GM21717 (cell line): Measurements from ENCODE around the gene EIF3L.

ENCODE experiments used
- ATAC-seq: cut with Tn5 transposase; IDR thresholded peaks from one replicate; pipeline ENCODE4 v1.9.1; 2021; ENCODE audit warnings: mild to moderate bottlenecking, moderate library complexity; ENCODE audit not compliant: unreplicated experiment

EIF3L gene

DNA sequence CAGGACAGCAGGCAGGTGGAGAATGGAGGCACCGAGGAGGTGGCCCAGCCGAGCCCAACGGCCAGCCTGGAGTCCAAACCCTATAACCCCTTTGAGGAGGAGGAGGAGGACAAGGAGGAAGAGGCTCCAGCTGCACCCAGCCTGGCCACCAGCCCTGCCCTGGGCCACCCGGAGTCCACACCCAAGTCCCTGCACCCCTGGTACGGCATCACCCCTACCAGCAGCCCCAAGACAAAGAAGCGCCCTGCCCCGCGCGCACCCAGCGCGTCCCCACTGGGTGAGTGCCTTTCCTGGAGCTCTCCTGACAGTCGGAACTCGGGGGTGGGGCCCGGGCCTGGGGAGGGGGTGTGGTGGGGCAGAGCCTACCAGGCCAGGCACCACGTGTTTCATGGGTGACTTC lies 76.5 kb downstream of the EIF3L start:
- no peak for ATAC-seq

DNA sequence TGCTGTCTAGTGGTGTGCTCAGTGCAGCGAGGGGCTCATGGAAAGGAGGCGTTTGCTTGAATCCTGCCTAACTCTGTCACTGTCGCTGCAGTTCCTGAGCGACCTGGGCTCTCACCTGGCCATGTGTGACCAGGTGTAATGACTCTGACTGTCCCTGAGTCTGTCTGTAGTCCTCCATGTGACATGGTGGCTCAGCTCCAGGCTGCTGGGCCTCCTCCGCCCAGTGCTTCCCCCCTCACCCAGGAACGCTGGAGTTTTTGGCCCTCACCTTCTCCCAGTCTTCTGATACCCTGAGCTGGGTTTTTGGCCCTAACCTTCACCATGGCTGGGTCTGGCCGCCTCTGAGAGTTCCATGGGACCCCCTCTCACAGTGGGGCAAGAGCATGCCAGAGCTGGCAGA lies 77.1 kb downstream of the EIF3L start:
- no peak for ATAC-seq

DNA sequence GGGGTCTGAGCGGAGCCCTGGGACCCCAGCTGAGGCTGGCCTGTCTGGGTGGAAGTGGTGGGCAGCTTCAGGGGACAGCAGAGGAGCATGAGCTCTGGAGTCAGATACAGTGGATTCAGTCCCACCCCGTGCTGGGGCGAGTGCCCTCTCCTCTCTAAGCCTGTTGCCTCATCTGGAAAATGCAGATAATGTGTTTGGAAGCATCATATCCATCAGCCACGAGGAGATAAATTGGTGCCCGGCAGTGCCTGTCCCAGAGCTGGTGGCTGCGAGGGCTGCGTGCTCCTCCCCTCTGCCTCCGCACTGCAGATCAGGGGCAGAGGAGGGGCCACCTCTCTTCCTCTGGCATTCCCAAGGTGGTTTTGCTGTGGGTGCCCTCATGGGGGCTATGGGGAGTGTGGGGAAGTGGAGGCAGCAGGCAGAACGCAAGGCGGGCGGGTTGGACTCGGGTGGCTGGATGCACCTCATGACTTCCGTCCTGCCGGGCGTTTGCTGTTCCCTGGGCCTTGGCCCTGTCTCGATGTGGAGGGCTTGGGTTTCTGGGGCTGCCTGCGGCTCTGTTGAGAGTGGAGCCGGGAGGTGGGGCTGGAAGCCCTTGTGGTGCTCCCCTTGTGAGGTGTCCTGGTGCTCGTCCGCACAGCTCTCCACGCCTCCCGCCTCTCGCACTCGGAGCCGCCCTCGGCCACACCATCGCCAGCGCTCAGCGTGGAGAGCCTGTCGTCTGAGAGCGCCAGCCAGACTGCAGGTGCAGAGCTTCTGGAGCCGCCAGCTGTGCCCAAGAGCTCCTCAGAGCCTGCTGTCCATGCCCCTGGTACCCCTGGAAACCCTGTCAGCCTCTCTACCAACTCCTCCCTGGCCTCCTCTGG lies 77.8 kb downstream of the EIF3L start:
- no peak for ATAC-seq

DNA sequence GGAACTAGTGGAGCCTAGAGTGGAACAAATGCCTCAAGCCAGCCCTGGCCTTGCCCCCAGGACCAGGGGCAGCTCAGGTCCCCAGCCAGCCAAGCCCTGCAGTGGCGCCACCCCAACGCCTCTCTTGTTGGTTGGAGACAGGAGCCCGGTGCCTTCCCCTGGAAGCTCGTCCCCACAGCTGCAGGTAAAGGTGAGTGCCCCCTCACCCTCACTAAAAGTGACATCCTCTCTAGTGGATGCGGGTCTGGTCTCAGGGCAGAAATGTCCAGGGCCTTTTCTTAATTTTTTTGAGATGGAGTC lies 78.4 kb downstream of the EIF3L start:
- ATAC-seq: no peak

DNA sequence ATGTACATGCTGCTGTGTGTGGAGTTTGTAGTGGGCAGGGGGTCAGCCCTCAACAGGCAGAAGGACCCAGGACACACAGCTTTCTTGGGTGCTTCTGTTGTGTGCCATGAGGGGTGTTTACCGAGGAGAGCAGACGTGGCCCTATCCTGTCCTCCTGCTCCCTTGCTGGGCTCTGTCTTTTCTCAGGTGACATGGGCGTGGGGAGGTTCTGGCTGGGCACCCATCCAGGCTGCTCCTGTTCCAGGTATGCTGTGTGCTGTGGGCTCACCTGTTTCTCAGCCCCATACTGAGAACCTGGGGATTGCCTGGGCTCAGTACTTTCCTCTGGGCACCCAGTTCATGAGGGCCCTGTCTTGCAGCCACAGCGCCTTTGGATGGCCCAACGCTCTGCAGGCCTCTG lies 80.2 kb downstream of the EIF3L start:
- ATAC-seq: no peak

DNA sequence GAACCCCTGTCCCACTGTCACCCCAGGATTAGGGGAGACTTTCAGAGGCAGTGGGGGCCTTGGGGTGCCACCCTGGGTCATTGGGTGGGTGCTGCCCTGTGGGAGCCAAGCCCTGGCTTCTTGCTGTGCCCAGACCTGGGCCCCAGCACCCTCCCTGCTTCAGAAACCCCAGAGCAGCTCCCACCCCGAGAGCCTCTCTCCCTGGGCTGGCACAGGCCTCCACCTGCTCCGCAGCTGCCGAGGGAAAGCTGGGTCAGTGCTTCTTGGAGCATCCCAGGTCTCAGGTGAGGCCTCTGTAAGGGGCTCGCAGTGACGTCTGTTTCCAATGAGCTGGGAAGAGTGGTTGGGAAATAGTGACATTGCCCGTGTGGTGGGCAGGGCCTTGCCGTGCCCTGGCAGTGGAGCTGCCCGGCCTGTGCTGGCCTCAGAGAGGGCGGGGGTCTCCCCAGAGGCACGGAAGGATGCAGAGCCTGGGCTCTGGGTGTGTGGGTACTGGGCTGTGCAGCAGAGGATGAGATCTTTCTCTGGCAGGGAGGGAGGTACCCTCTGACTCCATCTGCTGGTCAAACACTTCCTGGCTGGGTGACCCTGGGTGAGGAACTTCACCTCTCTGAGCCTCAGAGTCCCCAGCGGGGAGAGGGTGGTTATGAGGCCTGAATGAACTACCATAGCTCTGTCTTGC lies 81.2 kb downstream of the EIF3L start:
- no peak for ATAC-seq

DNA sequence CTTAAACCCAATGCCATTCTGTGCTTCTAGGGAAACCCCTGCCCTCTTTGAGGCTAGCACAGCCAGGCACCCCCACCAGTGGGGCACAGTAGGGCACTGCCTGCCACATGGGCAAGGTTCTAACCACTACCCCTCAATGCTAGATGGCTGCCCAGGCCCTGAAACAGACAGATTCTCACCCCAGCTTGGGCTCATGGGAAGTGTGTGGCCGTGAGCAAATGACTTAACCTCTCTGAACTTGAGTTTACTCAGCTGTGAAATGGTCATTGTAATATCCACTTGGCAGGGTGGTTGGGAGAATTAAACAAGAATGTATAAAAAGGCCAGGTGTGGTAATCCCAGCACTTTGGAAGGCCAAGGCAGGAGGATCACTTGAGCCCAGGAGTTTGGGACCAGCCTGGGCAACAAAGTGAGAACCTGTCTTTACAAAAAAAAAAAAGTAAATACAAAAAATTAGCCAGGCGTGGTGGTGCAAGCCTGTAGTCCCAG lies 81.8 kb downstream of the EIF3L start:
- no peak for ATAC-seq

DNA sequence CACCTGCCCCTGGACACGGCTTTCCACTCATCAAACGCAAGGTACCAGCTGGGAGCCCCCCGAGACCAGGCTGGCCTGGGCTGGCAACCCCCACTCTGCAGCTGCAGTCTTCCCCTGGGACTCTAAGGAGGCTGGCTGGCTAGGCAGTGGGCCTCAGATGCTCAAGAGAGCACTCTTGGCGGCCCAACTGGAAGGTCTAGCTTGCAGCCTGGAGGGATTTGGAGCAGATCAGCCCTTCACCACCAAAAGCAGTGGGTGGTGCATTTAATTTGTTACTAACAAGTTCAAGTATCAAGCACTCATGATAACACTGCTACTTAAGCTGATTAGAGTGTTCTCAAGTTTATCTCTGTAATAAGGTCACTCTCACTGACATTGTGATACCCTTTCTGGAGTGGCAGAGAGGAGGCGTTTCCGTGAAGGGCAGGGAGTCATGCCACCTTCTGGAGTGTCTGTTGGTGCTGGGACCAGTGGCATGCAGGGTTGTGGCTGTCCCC lies 82.7 kb downstream of the EIF3L start:
- no peak for ATAC-seq

DNA sequence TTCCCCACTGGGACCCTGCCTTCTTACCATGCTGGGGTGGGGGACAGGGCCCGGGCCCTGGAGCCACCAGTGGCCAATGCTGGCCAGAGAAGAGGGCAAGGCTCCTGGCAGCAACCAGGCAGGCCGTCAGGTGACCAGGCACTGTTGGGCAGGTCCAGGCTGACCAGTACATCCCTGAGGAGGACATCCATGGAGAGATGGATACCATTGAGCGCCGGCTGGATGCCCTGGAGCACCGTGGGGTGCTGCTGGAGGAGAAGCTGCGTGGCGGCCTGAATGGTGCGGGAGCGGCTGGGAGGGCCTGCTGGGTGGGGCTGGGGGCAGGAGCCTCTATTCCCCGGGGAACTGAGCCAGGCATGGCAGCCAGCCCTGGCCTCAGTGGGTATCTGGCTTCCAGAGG lies 83.2 kb downstream of the EIF3L start:
- ATAC-seq: no peak

DNA sequence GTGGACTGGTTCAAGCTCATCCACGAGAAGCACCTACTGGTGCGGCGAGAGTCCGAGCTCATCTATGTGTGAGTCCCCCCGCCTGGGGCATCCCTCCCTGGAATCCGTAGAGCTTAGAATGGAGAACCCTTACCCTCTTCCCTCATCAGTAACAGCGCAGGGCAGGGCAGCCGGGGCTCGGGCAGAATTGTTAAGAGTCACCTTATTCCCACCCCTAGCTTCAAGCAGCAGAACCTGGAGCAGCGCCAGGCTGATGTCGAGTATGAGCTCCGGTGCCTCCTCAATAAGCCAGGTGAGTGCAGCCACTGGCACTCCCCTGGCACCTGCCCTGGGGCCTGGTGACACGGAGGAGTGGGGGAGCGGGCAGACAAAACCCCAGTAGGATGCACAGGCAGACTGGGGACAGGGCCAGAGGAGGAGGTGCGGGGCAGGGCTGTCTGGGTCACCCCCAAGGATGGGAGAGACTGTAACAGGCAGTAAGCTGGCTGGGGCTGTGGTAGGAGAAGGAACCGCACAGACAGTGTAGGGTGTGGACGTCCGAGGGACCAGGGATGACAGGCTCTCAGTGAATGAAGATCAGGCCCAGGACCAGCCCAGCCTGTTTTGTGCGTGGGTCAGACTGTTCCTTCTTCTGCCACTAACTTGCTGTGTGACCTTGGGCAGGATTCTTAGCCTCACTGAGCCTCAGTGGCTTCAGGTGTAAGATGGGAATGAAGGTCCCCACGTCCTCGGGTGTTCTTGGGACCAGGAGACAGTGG lies 83.8 kb downstream of the EIF3L start:
- ATAC-seq: no peak

DNA sequence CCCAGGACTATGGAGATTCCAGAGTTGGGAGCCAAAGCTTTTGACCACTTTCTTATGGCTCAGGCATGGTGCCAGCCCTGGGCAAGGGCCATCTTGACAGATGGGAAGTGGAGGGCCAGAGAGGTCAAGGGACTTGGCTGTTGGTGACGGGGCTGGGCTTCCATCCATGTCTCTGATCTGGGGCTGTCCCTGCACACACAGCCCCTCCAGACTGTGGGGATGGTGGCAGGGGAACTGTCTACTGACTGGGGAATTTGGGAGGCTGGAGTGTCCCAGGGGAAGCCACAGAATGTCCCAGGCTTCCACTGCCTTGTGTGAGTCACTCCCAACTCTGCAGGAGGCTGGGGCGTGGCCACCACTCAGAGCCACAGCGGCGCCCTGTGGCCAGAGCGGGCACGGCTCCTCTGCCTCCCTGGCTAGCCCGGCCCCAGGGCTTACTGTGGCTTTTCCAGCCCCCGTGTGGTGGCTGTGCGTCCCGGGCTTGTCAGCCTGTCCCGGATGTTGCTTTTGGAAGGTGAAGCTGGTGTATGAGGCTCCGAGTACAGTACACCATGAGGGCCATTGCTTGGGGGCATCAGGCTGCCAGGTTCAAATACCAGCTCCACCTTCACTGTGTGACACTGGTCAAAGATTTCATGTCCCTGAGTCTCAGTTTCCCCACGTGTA lies 84.6 kb downstream of the EIF3L start:
- ATAC-seq: peak; percentile 69
